DMS79 (cell line): ENCODE measurements around the gene DPEP3.
"Not testable (repeated sequence)": the region's sequence is repeated elsewhere in the genome, so short reads cannot be mapped to it uniquely, and the experiment has no call there.

Experiments used
- DNase-seq: peaks from one replicate; lab custom pipeline; 2025; lab: John Stamatoyannopoulos, UW

DPEP3 gene

GRCh38 chr16:67979955-67980678 is at the start of gene DPEP3:
Gene DPEP3 (minus strand): TSS chr16:67980499. CDS start chr16:67980380, 119 bp downstream.
- no peak for DNase-seq

- no peak for DNase-seq
Observed at GRCh38 chr16:68028996-68029395, 48.7 kb upstream of the DPEP3 start.

- peak; percentile 42 for DNase-seq
Observed at GRCh38 chr16:68022728-68023537, 42.6 kb upstream of the DPEP3 start, which contains the start of the genes DDX28 and DUS2. Gene DDX28 (minus strand): TSS chr16:68023232. CDS start chr16:68023202, 30 bp downstream. Gene DUS2 (plus strand): TSS chr16:68023284. CDS start chr16:68038024, 14,740 bp downstream.

- DNase-seq: no peak
Observed at GRCh38 chr16:68022278-68022727, 42.0 kb upstream of the DPEP3 start.

GRCh38 chr16:68021490-68021889 is 41.2 kb upstream of the DPEP3 start:
- DNase-seq: no peak

- no peak for DNase-seq
Observed at GRCh38 chr16:68019167-68019680, 38.9 kb upstream of the DPEP3 start.

- DNase-seq: no peak
Observed at GRCh38 chr16:68015681-68016080, 35.4 kb upstream of the DPEP3 start, which contains the start of gene DPEP2NB. Gene DPEP2NB (minus strand): TSS chr16:68015911. CDS start chr16:68015770, 141 bp downstream.

GRCh38 chr16:68013440-68013839 is 33.1 kb upstream of the DPEP3 start:
- DNase-seq: no peak

- DNase-seq: not testable (repeated sequence)
Observed at GRCh38 chr16:68009872-68010271, 29.6 kb upstream of the DPEP3 start.

GRCh38 chr16:68009157-68009735 is 28.9 kb upstream of the DPEP3 start:
- no peak for DNase-seq

- no peak for DNase-seq
Observed at GRCh38 chr16:68005786-68006286, 25.5 kb upstream of the DPEP3 start.

- DNase-seq: no peak
Observed at GRCh38 chr16:68005211-68005610, 24.9 kb upstream of the DPEP3 start.

GRCh38 chr16:68003031-68003430 is 22.7 kb upstream of the DPEP3 start:
- no peak for DNase-seq

- DNase-seq: no peak
Observed at GRCh38 chr16:68000450-68000849, 20.2 kb upstream of the DPEP3 start.

- no peak for DNase-seq
Observed at GRCh38 chr16:67999985-68000384, 19.7 kb upstream of the DPEP3 start.

- DNase-seq: not testable (repeated sequence)
Observed at GRCh38 chr16:67998779-67999688, 18.7 kb upstream of the DPEP3 start, which contains the start of gene DPEP2. Gene DPEP2 (minus strand): TSS chr16:67999484. CDS start chr16:67993212, 6,272 bp downstream.

GRCh38 chr16:67998231-67998778 is 18.0 kb upstream of the DPEP3 start:
- DNase-seq: not testable (repeated sequence)

GRCh38 chr16:67996666-67997065 is 16.4 kb upstream of the DPEP3 start:
- no peak for DNase-seq

- DNase-seq: no peak
Observed at GRCh38 chr16:67995423-67995822, 15.1 kb upstream of the DPEP3 start.

- DNase-seq: not testable (repeated sequence)
Observed at GRCh38 chr16:67994040-67994408, 13.7 kb upstream of the DPEP3 start.
